Mesodermal cell (in vitro differentiated cells): ENCODE results near the gene CES5A. TPM values are rescaled to one million over a fixed set of nuclear protein-coding genes. Genes with fewer than 3 reads are reported as not detected.
"Not testable (repeated sequence)": the region's sequence is repeated elsewhere in the genome, so short reads cannot be mapped to it uniquely, and the experiment has no call there.

Source experiments
- H3K27ac ChIP-seq: 2 replicates; pipeline ENCODE4 v1.7.0; 2013; ENCODE audit warnings: mild to moderate bottlenecking, low read depth, low read length, moderate library complexity; ENCODE audit not compliant: severe bottlenecking
- H3K36me3 ChIP-seq: 2 replicates; pipeline ENCODE4 v1.7.1; 2013; ENCODE audit warnings: mild to moderate bottlenecking, low read length, moderate library complexity; ENCODE audit not compliant: control insufficient read depth, insufficient read depth
- H3K4me1 ChIP-seq: one replicate; pipeline ENCODE4 v1.7.1; 2013; ENCODE audit warnings: mild to moderate bottlenecking, low read length; ENCODE audit not compliant: insufficient read depth, control insufficient read depth, poor library complexity, severe bottlenecking
- H3K4me3 ChIP-seq: 2 replicates; pipeline ENCODE4 v1.7.0; 2013; ENCODE audit warnings: low read length, control low read depth, mild to moderate bottlenecking; ENCODE audit not compliant: insufficient read depth, poor library complexity, severe bottlenecking; ENCODE audit errors: extremely low read depth
- H3K9me3 ChIP-seq: 2 replicates; pipeline ENCODE4 v1.7.1; 2013; ENCODE audit warnings: mild to moderate bottlenecking, low read length, moderate library complexity; ENCODE audit not compliant: control insufficient read depth
- WGBS, 2 experiments: methylation state at CpG; one replicate each; pipeline ENCODE4 v1.1.5; 2013; ENCODE audit warnings: missing lambda C conversion rate in 2 of 2; ENCODE audit not compliant: insufficient coverage in 2 of 2; 5-methylcytosine and 5-hydroxymethylcytosine counted together
- polyA plus RNA-seq, 2 experiments: library from polyadenylated mRNA; stranded (reverse); fragments of 50-300 nt; gene quantifications; one replicate each; pipeline ENCODE4 v1.2.3, GENCODE V29; 2013

Gene CES5A, protein sequence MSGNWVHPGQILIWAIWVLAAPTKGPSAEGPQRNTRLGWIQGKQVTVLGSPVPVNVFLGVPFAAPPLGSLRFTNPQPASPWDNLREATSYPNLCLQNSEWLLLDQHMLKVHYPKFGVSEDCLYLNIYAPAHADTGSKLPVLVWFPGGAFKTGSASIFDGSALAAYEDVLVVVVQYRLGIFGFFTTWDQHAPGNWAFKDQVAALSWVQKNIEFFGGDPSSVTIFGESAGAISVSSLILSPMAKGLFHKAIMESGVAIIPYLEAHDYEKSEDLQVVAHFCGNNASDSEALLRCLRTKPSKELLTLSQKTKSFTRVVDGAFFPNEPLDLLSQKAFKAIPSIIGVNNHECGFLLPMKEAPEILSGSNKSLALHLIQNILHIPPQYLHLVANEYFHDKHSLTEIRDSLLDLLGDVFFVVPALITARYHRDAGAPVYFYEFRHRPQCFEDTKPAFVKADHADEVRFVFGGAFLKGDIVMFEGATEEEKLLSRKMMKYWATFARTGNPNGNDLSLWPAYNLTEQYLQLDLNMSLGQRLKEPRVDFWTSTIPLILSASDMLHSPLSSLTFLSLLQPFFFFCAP
- not detected for polyA plus RNA-seq (2013, experiment 1 of 2)
- not detected for polyA plus RNA-seq (2013, experiment 2 of 2)

GRCh38 chr16:55875273-55875672, at the start of gene CES5A:
Gene CES5A (minus strand): TSS chr16:55875373. CDS start chr16:55875221, 152 bp downstream.
- Histone ChIP-seq H3K9me3 (no peaks in the 10 kb centered on the region), H3K4me3 (no peak within 1 kb of the TSS), H3K36me3 (no peaks in the 10 kb centered on the region), H3K4me1 (no peaks in the 10 kb centered on the region), H3K27ac (no peak within 1 kb of the TSS)
- 85 to 93% methylated on average over 2 of the region's 2 CpGs for WGBS, 2 experiments

GRCh38 chr16:55922662-55923061, 47.5 kb upstream of the CES5A start:
- H3K9me3 ChIP-seq, result no peaks in the 10 kb centered on the region
- H3K4me1 ChIP-seq, result no peaks in the 10 kb centered on the region
- H3K27ac ChIP-seq, result no peak overlapping the region
- H3K4me3 ChIP-seq, result no peak overlapping the region
- H3K36me3 ChIP-seq, result no peaks in the 10 kb centered on the region

DNA sequence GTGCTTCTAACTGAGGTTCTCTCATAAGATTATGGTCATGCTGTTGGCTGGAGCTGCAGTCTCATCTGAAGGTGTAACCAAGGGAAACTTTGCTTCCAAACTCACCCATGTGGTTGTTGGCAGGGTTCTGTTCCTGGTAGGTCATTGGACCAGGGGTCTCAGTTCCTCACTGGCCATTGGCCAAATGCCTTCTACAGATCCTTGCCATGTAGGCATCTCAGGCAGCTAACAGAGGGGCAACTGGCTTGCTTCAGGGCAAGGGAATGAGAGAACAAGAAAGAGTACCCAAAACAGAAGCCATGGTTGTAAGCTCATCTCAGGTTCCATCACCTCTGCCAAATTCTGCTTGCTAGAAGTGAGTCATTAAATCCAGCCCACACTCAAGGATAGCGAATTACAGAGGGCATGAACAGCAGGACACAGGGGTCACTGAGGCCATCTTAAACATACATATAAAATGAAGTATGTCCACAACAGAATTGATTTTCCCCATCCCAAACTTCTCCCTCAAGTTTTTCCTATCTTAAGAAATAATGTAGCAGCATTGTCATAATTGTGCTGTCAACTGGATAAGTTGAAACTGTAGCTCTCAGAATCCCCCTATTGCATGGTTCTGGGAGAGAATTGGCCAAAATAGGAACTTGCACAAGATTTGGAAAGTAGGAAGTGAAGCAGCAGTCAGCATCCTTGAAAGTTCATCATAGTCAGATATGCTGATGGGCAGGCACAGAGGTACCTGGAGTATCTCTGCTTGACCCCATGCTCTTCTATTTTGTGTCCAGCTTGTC, 42.4 kb upstream of the CES5A start:
- no peak overlapping the region for H3K27ac ChIP-seq
- no peaks in the 10 kb centered on the region for H3K9me3 ChIP-seq
- H3K36me3 ChIP-seq, result no peaks in the 10 kb centered on the region
- no peak overlapping the region for H3K4me3 ChIP-seq
- 100% methylated on average over 1 of the region's 1 CpG for WGBS, 2 experiments
- H3K4me1 ChIP-seq, result no peaks in the 10 kb centered on the region

DNA sequence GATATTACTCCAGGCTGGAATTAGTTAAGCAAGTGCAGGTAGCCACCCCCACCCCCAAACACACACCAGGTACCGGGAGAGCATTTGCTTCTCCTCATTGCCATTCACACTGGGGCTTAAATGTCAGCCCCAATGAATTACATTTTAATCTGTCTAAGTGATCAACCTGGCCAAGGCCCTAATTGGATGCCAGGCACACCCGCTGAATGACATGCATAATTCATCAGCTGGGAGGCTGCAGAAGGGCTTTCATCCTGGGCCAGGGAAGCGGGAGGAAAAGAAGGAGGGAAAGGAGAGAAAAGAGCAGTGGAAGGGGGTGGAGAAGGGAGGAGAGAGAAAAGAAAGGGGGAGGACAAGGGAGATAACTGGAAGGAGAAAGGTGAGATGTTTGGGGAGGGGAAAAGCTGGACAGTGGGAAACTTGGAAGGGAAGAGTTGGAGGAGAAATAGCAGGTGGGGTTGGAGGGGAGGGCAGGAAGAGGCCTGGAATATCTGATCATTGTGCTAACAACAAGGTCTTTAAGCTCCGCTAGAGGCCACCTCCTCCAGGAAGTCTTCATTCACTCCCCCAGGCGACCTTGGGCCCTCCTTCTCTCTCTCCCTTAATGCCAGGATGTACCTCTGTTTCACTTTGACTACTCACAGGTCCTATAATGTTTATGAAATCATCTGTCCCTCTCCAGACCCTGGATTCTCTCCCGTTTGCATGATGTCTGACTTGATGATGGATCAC, 40.1 kb upstream of the CES5A start:
- no peak overlapping the region for H3K27ac ChIP-seq
- H3K4me1 ChIP-seq, result no peaks in the 10 kb centered on the region
- no peaks in the 10 kb centered on the region for H3K36me3 ChIP-seq
- WGBS, 2 experiments, result 81 to 85% methylated on average over 5 to 6 of the region's 6 CpGs
- H3K4me3 ChIP-seq, result no peak overlapping the region
- H3K9me3 ChIP-seq, result no peaks in the 10 kb centered on the region

- H3K27ac ChIP-seq, result no peak overlapping the region
- WGBS, 2 experiments, result 58 to 73% methylated on average over 5 of the region's 6 CpGs
- H3K9me3 ChIP-seq, result no peaks in the 10 kb centered on the region
Measured at GRCh38 chr16:55914383-55914782, 39.2 kb upstream of the CES5A start.

GRCh38 chr16:55913716-55914115, 38.5 kb upstream of the CES5A start:
- WGBS, 2 experiments, result 100% methylated on average over 1 of the region's 2 CpGs; no CpG with 5 or more reads in 1 of the 2 experiments
- H3K4me3 ChIP-seq, result no peak overlapping the region
- no peak overlapping the region for H3K27ac ChIP-seq
- H3K9me3 ChIP-seq, result no peaks in the 10 kb centered on the region
- no peaks in the 10 kb centered on the region for H3K4me1 ChIP-seq
- no peaks in the 10 kb centered on the region for H3K36me3 ChIP-seq

More at GRCh38 chr16:55914383-55914782, 39.2 kb upstream of the CES5A start:
- Histone ChIP-seq H3K36me3 (no peaks in the 10 kb centered on the region), H3K4me3 (no peak overlapping the region), H3K4me1 (no peaks in the 10 kb centered on the region)

GRCh38 chr16:55913121-55913520, 37.9 kb upstream of the CES5A start:
- 79 to 94% methylated on average over 2 of the region's 2 CpGs for WGBS, 2 experiments
- not testable (repeated sequence) for H3K4me1 ChIP-seq, H3K4me3 ChIP-seq, H3K27ac ChIP-seq, H3K36me3 ChIP-seq, H3K9me3 ChIP-seq

GRCh38 chr16:55912022-55912421, 36.8 kb upstream of the CES5A start:
- Histone ChIP-seq H3K36me3 (no peaks in the 10 kb centered on the region), H3K4me3 (no peak overlapping the region), H3K9me3 (no peaks in the 10 kb centered on the region), H3K4me1 (no peaks in the 10 kb centered on the region), H3K27ac (no peak overlapping the region)
- WGBS, 2 experiments, result 88 to 89% methylated on average over 9 of the region's 9 CpGs

GRCh38 chr16:55911616-55912015, 36.4 kb upstream of the CES5A start:
- H3K27ac ChIP-seq, result no peak overlapping the region
- H3K4me3 ChIP-seq, result no peak overlapping the region
- no peaks in the 10 kb centered on the region for H3K4me1 ChIP-seq
- WGBS, 2 experiments, result no CpG with 5 or more reads among the region's 2 CpGs
- H3K36me3 ChIP-seq, result no peaks in the 10 kb centered on the region
- H3K9me3 ChIP-seq, result no peaks in the 10 kb centered on the region

- no peak overlapping the region for H3K27ac ChIP-seq
- 88 to 100% methylated on average over 1 to 2 of the region's 2 CpGs for WGBS, 2 experiments
- H3K4me3 ChIP-seq, result no peak overlapping the region
- H3K4me1 ChIP-seq, result no peaks in the 10 kb centered on the region
- H3K9me3 ChIP-seq, result no peaks in the 10 kb centered on the region
- no peaks in the 10 kb centered on the region for H3K36me3 ChIP-seq
Measured at GRCh38 chr16:55909876-55910275, 34.7 kb upstream of the CES5A start.
